ENCODE measurements around the gene ZNF239. TPM values are rescaled to one million over a fixed set of nuclear protein-coding genes. Genes with fewer than 3 reads are reported as not detected.
A peak's percentile ranks its signal among the peaks of the same experiment; 100 is the strongest.
"Not testable (repeated sequence)": the region's sequence is repeated elsewhere in the genome, so short reads cannot be mapped to it uniquely, and the experiment has no call there.

The ZNF239 gene
- total and polyA plus RNA-seq, 4 donors: 0.50 to 3.4 (median 3.3) TPM

DNA sequence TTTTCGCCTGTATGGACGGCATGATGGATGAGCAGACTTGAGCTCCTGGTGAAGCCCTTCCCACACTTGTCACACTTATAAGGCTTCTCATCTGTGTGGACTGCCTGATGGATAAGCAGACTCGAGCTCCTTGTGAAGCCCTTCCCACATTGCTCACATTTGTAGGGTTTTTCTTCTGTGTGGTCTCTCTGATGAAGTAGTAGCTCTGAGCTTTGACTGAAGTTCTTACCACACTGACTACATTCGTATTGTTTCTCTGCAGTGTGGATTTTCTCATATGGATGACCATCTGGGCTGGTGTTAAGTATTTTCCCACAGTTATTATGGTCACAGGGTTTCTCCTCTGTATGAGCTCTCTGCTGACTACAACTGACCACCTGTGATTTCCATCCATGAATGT is 17.2 kb downstream of the ZNF239 start:
- Histone ChIP-seq H3K36me3 (ENCODE audit: control insufficient read depth in 1 of 2, insufficient read depth in 2 of 2, low read length in 1 of 2) (peaks cover 14 to 22% of the 10 kb centered on the region in 2 donors), H3K4me1 (ENCODE audit: control insufficient read depth in 1 of 2, insufficient read depth in 2 of 2, low read length in 2 of 2) (no peaks in the 10 kb centered on the region), H3K27ac (ENCODE audit: low read depth in 1 of 2, low read length in 2 of 2) (no peak overlapping the region), H3K27me3 (ENCODE audit: control insufficient read depth in 1 of 2, insufficient read depth in 2 of 2, low read length in 1 of 2) (no peaks in the 10 kb centered on the region), H3K9me3 (ENCODE audit: control insufficient read depth, low read length) (peaks cover 33% of the 10 kb centered on the region), H3K4me3 (ENCODE audit: low read length in 2 of 2) (no peak overlapping the region)
- ATAC-seq (ENCODE audit: low FRiP score) (no peak), DNase-seq (no peak)
- intact Hi-C loops (cut with DNase I): no loop called here
- 94% methylated on average over 4 of the region's 4 CpGs for WGBS, 2 donors

DNA sequence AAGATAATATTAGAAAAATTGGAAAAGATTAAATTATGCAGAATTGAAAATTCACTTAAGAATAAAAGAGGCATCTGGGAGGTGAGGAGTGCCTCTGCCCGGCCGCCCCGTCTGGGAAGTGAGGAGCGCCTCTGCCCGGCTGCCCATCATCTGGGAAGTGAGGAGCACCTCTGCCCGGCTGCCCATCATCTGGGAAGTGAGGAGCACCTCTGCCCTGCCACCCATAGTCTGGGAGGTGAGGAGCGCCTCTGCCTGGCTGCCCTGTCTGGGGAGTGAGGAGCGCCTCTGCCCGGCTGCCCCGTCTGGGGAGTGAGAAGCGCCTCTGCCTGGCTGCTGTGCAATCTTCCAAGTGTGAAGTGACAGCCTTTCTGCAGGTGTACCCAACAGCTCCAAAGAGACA is 30.7 kb downstream of the ZNF239 start:
- DNase-seq; intact Hi-C loops (cut with DNase I); H3K27me3 ChIP-seq (ENCODE audit: control insufficient read depth in 1 of 2, insufficient read depth in 2 of 2, low read length in 1 of 2); H3K4me3 ChIP-seq (ENCODE audit: low read length in 2 of 2); H3K9me3 ChIP-seq (ENCODE audit: control insufficient read depth, low read length); H3K4me1 ChIP-seq (ENCODE audit: control insufficient read depth in 1 of 2, insufficient read depth in 2 of 2, low read length in 2 of 2); H3K27ac ChIP-seq (ENCODE audit: low read depth in 1 of 2, low read length in 2 of 2); ATAC-seq (ENCODE audit: low FRiP score); H3K36me3 ChIP-seq (ENCODE audit: control insufficient read depth in 1 of 2, insufficient read depth in 2 of 2, low read length in 1 of 2): not testable (repeated sequence)
- 93 to 97% methylated on average over 11 of the region's 11 CpGs for WGBS, 2 donors

DNA sequence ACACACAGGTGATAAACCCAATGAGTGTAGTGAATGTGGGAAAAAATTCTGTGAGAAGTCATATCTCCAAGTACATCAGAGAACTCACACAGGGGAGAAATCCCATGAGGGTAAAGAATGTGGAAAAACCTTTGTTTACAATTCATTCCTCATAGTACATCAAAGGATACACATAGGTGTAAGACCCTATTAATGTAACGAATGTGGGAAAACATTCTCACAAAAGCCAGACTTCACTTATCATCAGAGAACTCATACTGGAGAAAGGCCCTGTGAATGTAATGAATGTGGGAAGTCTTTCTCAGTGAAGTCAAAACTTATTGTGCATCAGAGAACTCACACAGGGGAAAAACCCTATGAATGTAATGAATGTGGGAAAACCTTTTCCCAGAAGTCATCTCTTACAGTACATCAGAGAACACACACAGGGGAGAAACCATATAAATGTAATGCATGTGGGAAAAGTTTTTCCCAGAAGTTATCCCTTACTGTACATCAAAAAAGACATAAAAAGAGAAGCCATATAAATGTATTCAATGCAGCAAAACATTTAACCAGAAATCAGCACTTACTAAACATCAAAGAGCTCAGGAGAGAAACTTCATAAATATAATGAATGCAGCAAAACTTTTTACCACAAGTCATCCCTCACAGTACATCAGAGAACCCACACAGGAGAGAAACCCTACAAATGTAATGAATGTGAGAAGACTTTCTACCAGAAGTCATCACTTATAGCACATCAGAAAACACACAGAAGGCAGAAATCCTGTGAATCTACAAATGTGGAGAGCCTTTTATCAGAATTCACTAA is 49.8 kb downstream of the ZNF239 start:
- ATAC-seq (ENCODE audit: low FRiP score) (no peak), DNase-seq (no peak)
- Histone ChIP-seq H3K4me3 (ENCODE audit: low read length in 2 of 2) (peak overlapping the region in 1 of 2 donors; percentile 8), H3K27me3 (ENCODE audit: control insufficient read depth in 1 of 2, insufficient read depth in 2 of 2, low read length in 1 of 2) (no peaks in the 10 kb centered on the region), H3K36me3 (ENCODE audit: control insufficient read depth in 1 of 2, insufficient read depth in 2 of 2, low read length in 1 of 2) (no peaks in the 10 kb centered on the region), H3K9me3 (ENCODE audit: control insufficient read depth, low read length) (peaks cover 9% of the 10 kb centered on the region), H3K4me1 (ENCODE audit: control insufficient read depth in 1 of 2, insufficient read depth in 2 of 2, low read length in 2 of 2) (no peaks in the 10 kb centered on the region), H3K27ac (ENCODE audit: low read depth in 1 of 2, low read length in 2 of 2) (no peak overlapping the region)
- intact Hi-C loops (cut with DNase I): no loop called here
- WGBS, 2 donors: 76 to 87% methylated on average over 1 of the region's 1 CpG

Other genes with a start within 250 kb of the ZNF239 start
- gene FXYD4, start 203.0 kb downstream of the ZNF239 start, total RNA-seq: not detected
- not detected for gene FXYD4, start 203.0 kb downstream of the ZNF239 start, polyA plus RNA-seq
- 100 to 1,000 TPM; 103 to 114 TPM for gene HNRNPF, start 165.4 kb downstream of the ZNF239 start, total RNA-seq
- 10 to 100 TPM; 54.3 to 63.2 TPM for gene HNRNPF, start 165.4 kb downstream of the ZNF239 start, polyA plus RNA-seq
- 1 to 10 TPM; 5.2 to 7.1 TPM for gene ZNF487, start 137.5 kb downstream of the ZNF239 start, total RNA-seq
- 1 to 10 TPM; 8.8 to 9.4 TPM for gene ZNF487, start 137.5 kb downstream of the ZNF239 start, polyA plus RNA-seq
- gene ZNF485, start 31.8 kb upstream of the ZNF239 start, total RNA-seq: 1 to 10 TPM; 2.1 to 4.5 TPM
- gene ZNF485, start 31.8 kb upstream of the ZNF239 start, polyA plus RNA-seq: 1 to 10 TPM in 1 of 2 donors, under 1 TPM in 1; 0.88 to 1.2 TPM
- 10 to 100 TPM; 22.0 to 31.6 TPM for gene ZNF32, start 74.3 kb upstream of the ZNF239 start, total RNA-seq
- gene ZNF32, start 74.3 kb upstream of the ZNF239 start, polyA plus RNA-seq: 10 to 100 TPM; 63.4 to 68.6 TPM